ENCODE data around the gene PIK3R6.

The PIK3R6 gene

DNA sequence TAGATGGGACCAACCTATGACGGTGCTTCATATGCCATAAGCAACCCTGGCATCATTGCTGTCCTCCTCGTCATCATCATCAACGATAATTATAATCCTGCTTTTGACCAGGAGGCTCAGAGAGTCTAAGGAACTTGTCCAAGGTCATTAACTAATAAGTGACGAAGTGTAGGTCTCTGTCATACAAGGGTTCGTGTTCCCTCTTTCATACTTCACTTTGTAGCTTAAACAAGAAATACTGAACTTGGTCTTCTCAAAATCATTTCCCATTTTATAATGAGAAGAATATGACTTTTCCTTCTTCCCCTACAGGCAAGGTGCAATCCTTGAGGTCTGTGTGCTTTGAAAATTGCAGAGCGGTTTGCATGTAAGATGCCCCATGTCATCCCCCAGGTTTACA is 31.2 kb upstream of the PIK3R6 start:
- TF ChIP-seq, protein P1, sequence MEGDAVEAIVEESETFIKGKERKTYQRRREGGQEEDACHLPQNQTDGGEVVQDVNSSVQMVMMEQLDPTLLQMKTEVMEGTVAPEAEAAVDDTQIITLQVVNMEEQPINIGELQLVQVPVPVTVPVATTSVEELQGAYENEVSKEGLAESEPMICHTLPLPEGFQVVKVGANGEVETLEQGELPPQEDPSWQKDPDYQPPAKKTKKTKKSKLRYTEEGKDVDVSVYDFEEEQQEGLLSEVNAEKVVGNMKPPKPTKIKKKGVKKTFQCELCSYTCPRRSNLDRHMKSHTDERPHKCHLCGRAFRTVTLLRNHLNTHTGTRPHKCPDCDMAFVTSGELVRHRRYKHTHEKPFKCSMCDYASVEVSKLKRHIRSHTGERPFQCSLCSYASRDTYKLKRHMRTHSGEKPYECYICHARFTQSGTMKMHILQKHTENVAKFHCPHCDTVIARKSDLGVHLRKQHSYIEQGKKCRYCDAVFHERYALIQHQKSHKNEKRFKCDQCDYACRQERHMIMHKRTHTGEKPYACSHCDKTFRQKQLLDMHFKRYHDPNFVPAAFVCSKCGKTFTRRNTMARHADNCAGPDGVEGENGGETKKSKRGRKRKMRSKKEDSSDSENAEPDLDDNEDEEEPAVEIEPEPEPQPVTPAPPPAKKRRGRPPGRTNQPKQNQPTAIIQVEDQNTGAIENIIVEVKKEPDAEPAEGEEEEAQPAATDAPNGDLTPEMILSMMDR (conservative IDR thresholded peaks at IDR 0.05), result no peak
- H3K27ac ChIP-seq, result no peak overlapping the region

DNA sequence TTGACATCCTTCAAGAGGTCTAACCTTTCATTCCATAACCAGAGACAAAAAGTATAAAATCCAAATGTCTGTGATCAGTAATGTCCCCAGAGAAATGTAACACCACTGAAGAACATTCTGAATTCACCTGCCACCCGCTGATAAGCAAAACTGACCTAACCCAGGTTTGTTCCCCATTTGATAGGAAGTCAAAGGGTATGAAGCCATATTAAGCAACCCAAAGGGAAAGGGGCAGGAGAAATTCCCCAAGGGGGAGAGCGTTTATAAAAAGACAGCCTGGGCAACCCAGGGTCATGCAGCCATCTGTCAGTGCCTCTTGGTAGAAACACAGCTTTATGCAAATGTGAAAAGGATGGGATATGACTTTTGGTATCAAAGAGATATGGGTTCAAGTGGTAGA is 30.7 kb upstream of the PIK3R6 start:
- TF ChIP-seq, protein P1 (conservative IDR thresholded peaks at IDR 0.05), result no peak

DNA sequence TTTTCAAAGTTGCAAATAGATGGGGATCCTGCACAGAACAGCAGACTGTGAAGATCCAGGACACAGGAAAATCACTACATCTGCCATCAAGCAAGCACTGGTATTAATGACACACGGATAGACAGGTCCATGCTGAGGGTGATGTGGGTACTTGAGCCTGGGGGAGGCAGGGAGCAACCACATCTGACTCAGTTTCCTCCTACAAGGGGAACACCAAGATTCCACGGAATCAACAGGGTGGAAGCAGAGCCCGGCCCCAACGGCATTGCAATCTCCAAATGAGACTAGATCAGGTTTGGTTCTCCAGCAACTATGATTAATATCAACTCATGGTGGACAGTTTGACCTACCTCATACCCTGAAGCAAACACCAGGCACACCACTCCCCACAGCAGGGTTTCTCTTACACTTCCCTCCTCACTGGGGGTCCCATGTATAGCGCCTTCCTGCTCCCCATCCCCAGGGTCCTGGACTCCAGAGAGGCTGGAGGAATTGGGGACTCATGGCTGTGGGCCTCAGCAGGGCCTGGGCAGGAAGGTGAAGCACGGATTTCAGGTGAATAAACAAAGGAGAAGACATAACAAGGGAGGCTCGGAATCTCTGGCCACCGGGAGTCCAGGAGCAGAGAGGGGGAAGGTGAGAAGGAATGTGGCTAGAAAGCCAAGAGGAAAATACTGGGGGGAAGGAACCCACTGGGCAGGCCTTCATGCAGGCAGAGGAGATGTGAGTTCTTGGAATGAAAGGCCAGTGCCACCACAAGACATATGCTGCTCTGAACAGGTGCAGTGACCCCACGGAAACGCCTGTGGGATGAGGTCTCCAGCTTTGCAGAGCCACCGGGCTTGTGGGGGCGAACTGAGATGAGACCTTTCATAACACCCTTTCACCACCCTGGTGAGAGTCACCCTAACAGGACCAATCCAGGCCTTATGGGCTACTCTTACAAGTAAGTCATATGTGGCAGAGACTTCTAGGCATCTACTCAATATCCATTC is 29.5 kb upstream of the PIK3R6 start:
- H3K27ac ChIP-seq, result no peak overlapping the region
- TF ChIP-seq, protein P1 (conservative IDR thresholded peaks at IDR 0.05), result no peak

More for the DNA sequence above, 30.7 kb upstream of the PIK3R6 start:
- no peak overlapping the region for H3K27ac ChIP-seq

DNA sequence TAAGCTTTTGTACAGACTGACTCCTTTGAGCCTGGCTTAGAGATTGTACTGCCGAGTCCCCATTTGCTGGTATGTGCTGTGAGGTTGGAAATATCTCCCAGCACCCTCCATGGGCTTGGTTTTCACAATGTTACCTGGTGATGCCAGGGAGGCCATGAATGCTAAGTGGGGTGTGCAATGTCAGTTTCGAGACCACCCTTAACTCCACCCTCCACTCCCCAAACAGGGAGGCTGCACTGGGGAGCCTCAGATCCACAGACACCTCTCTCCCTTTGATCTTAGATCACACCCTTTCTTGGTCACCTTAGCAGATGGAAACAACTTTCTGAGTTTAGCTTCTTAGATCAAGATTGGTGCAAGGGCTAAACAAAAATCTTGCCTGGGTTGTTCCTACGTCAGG is 28.6 kb upstream of the PIK3R6 start:
- TF ChIP-seq, protein P1 (conservative IDR thresholded peaks at IDR 0.05), result no peak
- no peak overlapping the region for H3K27ac ChIP-seq

DNA sequence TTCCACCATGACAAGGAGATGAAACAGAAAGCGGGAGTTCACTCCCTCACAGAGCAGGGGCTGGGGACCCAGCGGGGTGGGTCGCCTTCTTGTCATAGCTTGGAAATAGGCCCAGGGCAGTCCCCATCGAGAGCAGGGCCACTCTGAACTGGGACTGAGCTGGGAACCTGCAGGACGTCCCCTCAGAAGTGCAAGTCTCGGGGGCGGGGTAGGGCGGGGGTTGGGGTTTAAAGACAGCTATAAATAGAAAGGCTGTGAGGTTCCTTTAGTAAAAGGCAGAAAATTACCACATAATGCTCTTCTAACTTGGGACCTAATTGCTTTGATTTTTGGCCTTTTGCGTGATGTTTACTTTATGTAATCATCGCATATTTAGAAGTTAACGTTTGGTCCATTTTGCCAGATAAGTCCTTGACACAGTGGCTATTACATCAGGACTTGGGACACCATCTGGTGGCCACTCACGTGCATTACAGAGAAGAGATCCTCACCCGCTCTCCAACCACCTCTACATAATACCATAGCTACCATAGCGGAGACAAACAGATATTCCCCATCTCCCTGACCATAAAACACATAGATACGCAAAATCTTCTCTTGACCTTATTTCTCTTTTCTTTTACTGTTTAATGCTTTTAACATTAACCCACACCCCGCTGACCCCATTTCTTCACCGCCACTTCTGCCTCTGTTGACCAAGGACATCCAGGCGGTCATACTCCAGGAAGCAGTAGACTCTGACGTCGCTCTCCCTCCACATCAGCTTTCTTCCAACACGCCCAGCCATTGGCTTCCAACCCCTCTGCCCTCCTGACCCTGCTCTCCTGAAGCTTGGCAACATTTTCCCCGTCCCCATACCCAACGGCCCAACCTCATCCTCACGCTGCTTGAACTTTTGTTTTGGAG is 27.5 kb upstream of the PIK3R6 start:
- H3K27ac ChIP-seq, result no peak overlapping the region
- TF ChIP-seq, protein P1 (conservative IDR thresholded peaks at IDR 0.05), result peak; percentile 88

DNA sequence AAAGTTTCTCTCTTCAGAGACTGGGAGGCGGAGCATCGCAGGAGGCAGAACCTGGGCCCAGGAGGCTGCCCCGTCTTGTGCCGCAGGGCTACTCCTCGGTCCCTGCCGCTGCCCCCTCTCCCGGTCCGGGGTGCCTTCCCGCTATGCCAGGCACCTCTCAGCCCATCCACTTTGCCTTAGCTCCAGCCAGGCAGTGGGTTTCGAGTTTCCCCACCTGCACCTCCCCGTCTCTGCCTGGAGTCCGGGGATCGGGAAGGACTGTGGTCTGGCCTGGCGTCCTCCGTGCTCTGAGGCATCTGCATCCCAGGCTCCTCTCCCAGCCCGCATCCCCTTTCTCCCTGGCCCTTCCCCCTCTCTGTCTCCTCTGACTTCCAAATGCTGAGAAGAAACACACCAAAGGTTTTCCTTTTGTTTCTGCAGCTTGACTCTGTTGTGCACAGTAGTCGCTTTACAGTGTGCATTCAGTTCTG is 26.8 kb upstream of the PIK3R6 start:
- no peak overlapping the region for H3K27ac ChIP-seq
- TF ChIP-seq, protein P1 (conservative IDR thresholded peaks at IDR 0.05), result no peak
